GM19452 (cell line): ENCODE measurements around the gene MCUB.
A peak's percentile ranks its signal among the peaks of the same experiment; 100 is the strongest.

ENCODE experiments used
- ATAC-seq: cut with Tn5 transposase; IDR thresholded peaks from one replicate; pipeline ENCODE4 v1.9.1; 2021; ENCODE audit not compliant: unreplicated experiment

Gene MCUB

GRCh38 chr4:109624536-109624935 is 64.5 kb downstream of the MCUB start:
- ATAC-seq, result no peak

GRCh38 chr4:109627361-109627760 is 67.3 kb downstream of the MCUB start:
- no peak for ATAC-seq

- no peak for ATAC-seq
Observed at GRCh38 chr4:109629775-109630174, 69.7 kb downstream of the MCUB start.

- no peak for ATAC-seq
Observed at GRCh38 chr4:109631532-109632108, 71.6 kb downstream of the MCUB start.

- ATAC-seq, result no peak
Observed at GRCh38 chr4:109640644-109641043, 80.6 kb downstream of the MCUB start.

- ATAC-seq, result no peak
Observed at GRCh38 chr4:109645874-109646710, 86.0 kb downstream of the MCUB start.

GRCh38 chr4:109648266-109648996 is 88.4 kb downstream of the MCUB start:
- peak; percentile 54 for ATAC-seq

GRCh38 chr4:109648997-109649575 is 89.0 kb downstream of the MCUB start:
- no peak for ATAC-seq

GRCh38 chr4:109649872-109650271 is 89.8 kb downstream of the MCUB start:
- peak; percentile 70 for ATAC-seq

GRCh38 chr4:109655396-109655795 is 95.3 kb downstream of the MCUB start:
- no peak for ATAC-seq

GRCh38 chr4:109657854-109658418 is 97.9 kb downstream of the MCUB start:
- no peak for ATAC-seq

GRCh38 chr4:109658871-109659410 is 98.9 kb downstream of the MCUB start:
- no peak for ATAC-seq

- ATAC-seq, result no peak
Observed at GRCh38 chr4:109662116-109662515, 102.1 kb downstream of the MCUB start.

GRCh38 chr4:109662771-109663170 is 102.7 kb downstream of the MCUB start:
- ATAC-seq, result no peak

- no peak for ATAC-seq
Observed at GRCh38 chr4:109665783-109666485, 105.9 kb downstream of the MCUB start.

GRCh38 chr4:109671350-109671749 is 111.3 kb downstream of the MCUB start:
- ATAC-seq, result no peak

GRCh38 chr4:109672169-109672930 is 112.3 kb downstream of the MCUB start:
- no peak for ATAC-seq

GRCh38 chr4:109673303-109673702 is 113.3 kb downstream of the MCUB start:
- no peak for ATAC-seq

GRCh38 chr4:109675181-109675580 is 115.1 kb downstream of the MCUB start:
- ATAC-seq, result no peak

- no peak for ATAC-seq
Observed at GRCh38 chr4:109675843-109676242, 115.8 kb downstream of the MCUB start.
